ENCODE results near the gene SMKR1.
"Not testable (repeated sequence)": the region's sequence is repeated elsewhere in the genome, so short reads cannot be mapped to it uniquely, and the experiment has no call there.

SMKR1 gene

GRCh38 chr7:129501760-129502707 is at the start of gene SMKR1:
Gene SMKR1 (plus strand): TSS chr7:129502531. CDS start chr7:129502825, 294 bp downstream.
- DNase-seq = peak; percentile 93 to 97 (median 95)

- no peak for DNase-seq
Measured at GRCh38 chr7:129452589-129453231, 49.6 kb upstream of the SMKR1 start.

GRCh38 chr7:129453510-129454248 is 48.7 kb upstream of the SMKR1 start:
- DNase-seq = no peak

GRCh38 chr7:129454249-129454551 is 48.1 kb upstream of the SMKR1 start:
- peak in 1 of 3 experiments; percentile 32 for DNase-seq

- no peak for DNase-seq
Measured at GRCh38 chr7:129456421-129456820, 45.9 kb upstream of the SMKR1 start.

- peak in 1 of 3 experiments; percentile 50 for DNase-seq
Measured at GRCh38 chr7:129457101-129457500, 45.2 kb upstream of the SMKR1 start.

GRCh38 chr7:129458171-129458570 is 44.2 kb upstream of the SMKR1 start:
- DNase-seq = no peak

GRCh38 chr7:129461809-129462208 is 40.5 kb upstream of the SMKR1 start:
- no peak for DNase-seq

- DNase-seq = no peak
Measured at GRCh38 chr7:129462420-129462819, 39.9 kb upstream of the SMKR1 start.

- no peak for DNase-seq
Measured at GRCh38 chr7:129464194-129464593, 38.1 kb upstream of the SMKR1 start.

- peak in 1 of 3 experiments; percentile 44 for DNase-seq
Measured at GRCh38 chr7:129465080-129465479, 37.3 kb upstream of the SMKR1 start.

GRCh38 chr7:129466796-129467195 is 35.5 kb upstream of the SMKR1 start:
- DNase-seq = no peak

GRCh38 chr7:129468087-129468486 is 34.2 kb upstream of the SMKR1 start:
- DNase-seq = no peak

GRCh38 chr7:129468547-129468946 is 33.8 kb upstream of the SMKR1 start:
- no peak for DNase-seq

GRCh38 chr7:129469930-129470329 is 32.4 kb upstream of the SMKR1 start:
- DNase-seq = no peak

GRCh38 chr7:129470411-129470810 is 31.9 kb upstream of the SMKR1 start:
- no peak for DNase-seq

GRCh38 chr7:129471402-129471827 is 30.9 kb upstream of the SMKR1 start:
- no peak for DNase-seq

GRCh38 chr7:129475931-129476330 is 26.4 kb upstream of the SMKR1 start:
- DNase-seq = not testable (repeated sequence)

- not testable (repeated sequence) for DNase-seq
Measured at GRCh38 chr7:129476398-129476797, 25.9 kb upstream of the SMKR1 start.

- no peak for DNase-seq
Measured at GRCh38 chr7:129479831-129480230, 22.5 kb upstream of the SMKR1 start.

- no peak for DNase-seq
Measured at GRCh38 chr7:129480674-129481363, 21.5 kb upstream of the SMKR1 start.

- DNase-seq = not testable (repeated sequence)
Measured at GRCh38 chr7:129481376-129481775, 21.0 kb upstream of the SMKR1 start.

GRCh38 chr7:129482781-129483180 is 19.6 kb upstream of the SMKR1 start:
- DNase-seq = no peak
